Left lung (tissue), 10 donors: ENCODE results near the gene SIGLEC12. TPM values are rescaled to one million over a fixed set of nuclear protein-coding genes. Genes with fewer than 3 reads are reported as not detected.

Experiments used
- ATAC-seq: fragments of 200-7000 bp; cut with Tn5 transposase; one replicate; pipeline ENCODE4 v1.9.1; 2020; ENCODE audit warnings: moderate library complexity
- DNase-seq, 4 donors: peaks; one replicate each; pipeline ENCODE4 v3.0.0-alpha.2; 2013 to 2020
- H3K27ac ChIP-seq, 2 donors: fragments of 200-600 bp; sonication (generic) in 1 of 2; one replicate each; pipeline versions ENCODE4 v1.5.0 to v1.8.0; 2020 to 2021
- H3K27me3 ChIP-seq, 2 donors: fragments of 200-600 bp; sonication (generic) in 1 of 2; one replicate each; pipeline versions ENCODE4 v1.5.0 to v1.8.0; 2020 to 2021
- H3K36me3 ChIP-seq, 2 donors: fragments of 200-600 bp; sonication (generic) in 1 of 2; one replicate each; pipeline versions ENCODE4 v1.5.0 to v1.8.0; 2020 to 2021
- H3K4me1 ChIP-seq, 2 donors: fragments of 200-600 bp; one replicate each; pipeline ENCODE4 v1.8.0; 2021
- H3K4me3 ChIP-seq, 2 donors: fragments of 200-600 bp; sonication (generic) in 1 of 2; one replicate each; pipeline versions ENCODE4 v1.5.0 to v1.8.0; 2020 to 2021; ENCODE audit warnings: mild to moderate bottlenecking in 1 of 2
- H3K9me3 ChIP-seq, 2 donors: fragments of 200-600 bp; sonication (generic) in 1 of 2; one replicate each; pipeline versions ENCODE4 v1.5.0 to v1.8.0; 2020 to 2021
- CTCF ChIP-seq, 2 donors: fragments of 200-600 bp; sonication (generic) in 1 of 2; IDR thresholded peaks; one replicate each; pipeline versions ENCODE4 v1.5.0 to v1.8.0; 2021; ENCODE audit warnings: antibody characterized with exemption in 2 of 2
- intact Hi-C, 2 donors: fragments of 100-400 bp; cut with DNase I; formaldehyde crosslinking; loops; one replicate each; pipeline versions ENCODE4 v1.11.2 to v1.14.2; 2022
- polyA plus RNA-seq, 6 donors: library from polyadenylated mRNA; unstranded; fragments of 120-200 nt; gene quantifications; one replicate each; pipeline ENCODE4 v1.2.1, GENCODE V29; 2013; ENCODE audit not compliant: insufficient read length in 6 of 6
- total RNA-seq, 2 donors: library from RNA; stranded (reverse); fragmentation: NEBNext Ultra II Directional; extraction: Animal tissue kit (Norgen Biotek cat#: 25700); gene quantifications; one replicate each; pipeline ENCODE4 v1.2.1, GENCODE V29; 2021
- donor health status: DM: no; HTN: yes; CAD: no.
- donor health status: DM: no; HTN: no; CAD: no.

The SIGLEC12 gene
- total and polyA plus RNA-seq, 8 donors, result 0.10 to 1.9 (median 0.39) TPM; not detected in 3

- Histone ChIP-seq H3K36me3 (no peaks in the 10 kb centered on the region), H3K27ac (peak overlapping the region in 1 of 2 donors; percentile 57), H3K4me3 (no peak overlapping the region), H3K4me1 (peaks cover 0 to 39% of the 10 kb centered on the region in 2 donors), H3K27me3 (peaks cover 0 to 52% of the 10 kb centered on the region in 2 donors), H3K9me3 (no peaks in the 10 kb centered on the region)
- ATAC-seq (no peak), DNase-seq (no peak)
- intact Hi-C loops, result no loop called here
- TF ChIP-seq CTCF (IDR thresholded peaks at IDR 0.05), result no peak
Measured at GRCh38 chr19:51462681-51463080, 38.9 kb downstream of the SIGLEC12 start.

GRCh38 chr19:51462276-51462675 is 39.3 kb downstream of the SIGLEC12 start:
- DNase-seq, result no peak
- H3K4me3 ChIP-seq, result no peak overlapping the region
- peaks cover 0 to 35% of the 10 kb centered on the region in 2 donors for H3K4me1 ChIP-seq
- no peak for TF ChIP-seq CTCF (IDR thresholded peaks at IDR 0.05)
- no peaks in the 10 kb centered on the region for H3K36me3 ChIP-seq
- ATAC-seq, result no peak
- intact Hi-C loops, result no loop called here
- H3K27ac ChIP-seq, result peak overlapping the region in 1 of 2 donors; percentile 57
- peaks cover 0 to 56% of the 10 kb centered on the region in 2 donors for H3K27me3 ChIP-seq
- H3K9me3 ChIP-seq, result no peaks in the 10 kb centered on the region

GRCh38 chr19:51461723-51462161 is 39.9 kb downstream of the SIGLEC12 start:
- H3K9me3 ChIP-seq, result no peaks in the 10 kb centered on the region
- no peak for TF ChIP-seq CTCF (IDR thresholded peaks at IDR 0.05)
- peaks cover 0 to 58% of the 10 kb centered on the region in 2 donors for H3K27me3 ChIP-seq
- intact Hi-C loops, result no loop called here
- H3K4me1 ChIP-seq, result peaks cover 0 to 31% of the 10 kb centered on the region in 2 donors
- peak overlapping the region in 1 of 2 donors; percentile 57 for H3K27ac ChIP-seq
- DNase-seq (peak in 1 of 4 donors; percentile 71), ATAC-seq (peak; percentile 51)
- no peak overlapping the region for H3K4me3 ChIP-seq
- H3K36me3 ChIP-seq, result no peaks in the 10 kb centered on the region

GRCh38 chr19:51460164-51460992 is 41.2 kb downstream of the SIGLEC12 start:
- H3K27me3 ChIP-seq, result peaks cover 0 to 57% of the 10 kb centered on the region in 2 donors
- DNase-seq (no peak), ATAC-seq (no peak)
- H3K36me3 ChIP-seq, result no peaks in the 10 kb centered on the region
- no peaks in the 10 kb centered on the region for H3K9me3 ChIP-seq
- peak overlapping the region in 1 of 2 donors; percentile 7 for H3K4me3 ChIP-seq
- intact Hi-C loops, result no loop called here
- TF ChIP-seq CTCF (IDR thresholded peaks at IDR 0.05), result no peak
- H3K27ac ChIP-seq, result peak overlapping the region in 1 of 2 donors; percentile 13
- peaks cover 0 to 31% of the 10 kb centered on the region in 2 donors for H3K4me1 ChIP-seq

- H3K4me3 ChIP-seq, result no peak overlapping the region
- TF ChIP-seq CTCF (IDR thresholded peaks at IDR 0.05), result no peak
- DNase-seq (no peak), ATAC-seq (no peak)
- H3K4me1 ChIP-seq, result peaks cover 0 to 31% of the 10 kb centered on the region in 2 donors
- no peaks in the 10 kb centered on the region for H3K36me3 ChIP-seq
- peaks cover 0 to 62% of the 10 kb centered on the region in 2 donors for H3K27me3 ChIP-seq
- no peaks in the 10 kb centered on the region for H3K9me3 ChIP-seq
- intact Hi-C loops, result no loop called here
- H3K27ac ChIP-seq, result no peak overlapping the region
Measured at GRCh38 chr19:51458899-51459505, 42.6 kb downstream of the SIGLEC12 start.
